GM21737 (cell line): ENCODE data around the gene VMP1.
"Not testable (repeated sequence)": the region's sequence is repeated elsewhere in the genome, so short reads cannot be mapped to it uniquely, and the experiment has no call there.

Experiments
- ATAC-seq: cut with Tn5 transposase; IDR thresholded peaks from one replicate; pipeline ENCODE4 v1.9.1; 2021; ENCODE audit warnings: mild to moderate bottlenecking, moderate library complexity; ENCODE audit not compliant: unreplicated experiment

VMP1 gene

GRCh38 chr17:59856859-59857794 is 149.7 kb downstream of the VMP1 start:
- ATAC-seq, result no peak

- ATAC-seq, result no peak
Measured at GRCh38 chr17:59858167-59858816, 150.8 kb downstream of the VMP1 start.

- no peak for ATAC-seq
Measured at GRCh38 chr17:59858932-59859331, 151.5 kb downstream of the VMP1 start.

- no peak for ATAC-seq
Measured at GRCh38 chr17:59859444-59860025, 152.1 kb downstream of the VMP1 start.

GRCh38 chr17:59863616-59864015 is 156.2 kb downstream of the VMP1 start:
- no peak for ATAC-seq

GRCh38 chr17:59869941-59870218 is 162.4 kb downstream of the VMP1 start:
- no peak for ATAC-seq

GRCh38 chr17:59870482-59870881 is 163.0 kb downstream of the VMP1 start:
- ATAC-seq, result no peak

- no peak for ATAC-seq
Measured at GRCh38 chr17:59872351-59872750, 164.9 kb downstream of the VMP1 start.

GRCh38 chr17:59873414-59873813 is 166.0 kb downstream of the VMP1 start:
- ATAC-seq, result not testable (repeated sequence)

- no peak for ATAC-seq
Measured at GRCh38 chr17:59874376-59874775, 166.9 kb downstream of the VMP1 start.

- ATAC-seq, result no peak
Measured at GRCh38 chr17:59876107-59876506, 168.7 kb downstream of the VMP1 start.

- ATAC-seq, result no peak
Measured at GRCh38 chr17:59877965-59878364, 170.5 kb downstream of the VMP1 start.

GRCh38 chr17:59878624-59879023 is 171.2 kb downstream of the VMP1 start:
- ATAC-seq, result no peak

GRCh38 chr17:59884861-59885260 is 177.4 kb downstream of the VMP1 start:
- ATAC-seq, result no peak

- no peak for ATAC-seq
Measured at GRCh38 chr17:59888145-59888750, 180.8 kb downstream of the VMP1 start.

- ATAC-seq, result no peak
Measured at GRCh38 chr17:59890720-59891119, 183.3 kb downstream of the VMP1 start.
